ENCODE results near the gene CCNA1.

DNA sequence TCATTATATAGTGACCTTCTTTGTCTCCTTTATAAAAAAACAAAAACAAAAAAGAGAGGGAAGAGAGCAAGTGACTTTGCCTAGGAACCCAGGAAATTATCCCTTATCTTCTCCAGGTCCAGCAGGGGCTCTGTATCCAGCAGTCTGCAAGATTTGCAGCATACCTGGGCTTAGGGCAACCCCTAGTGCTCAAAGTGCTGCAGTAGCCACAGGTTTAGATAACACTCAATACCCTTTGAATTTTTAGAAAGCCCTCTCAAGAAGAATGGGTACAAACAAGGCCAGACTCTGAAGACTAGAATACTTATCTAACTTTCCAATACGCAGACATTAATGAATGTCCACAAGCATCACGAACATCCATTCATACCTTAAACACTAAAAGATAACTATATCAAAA lies 43.2 kb downstream of the CCNA1 start:
- TF ChIP-seq, protein P1, sequence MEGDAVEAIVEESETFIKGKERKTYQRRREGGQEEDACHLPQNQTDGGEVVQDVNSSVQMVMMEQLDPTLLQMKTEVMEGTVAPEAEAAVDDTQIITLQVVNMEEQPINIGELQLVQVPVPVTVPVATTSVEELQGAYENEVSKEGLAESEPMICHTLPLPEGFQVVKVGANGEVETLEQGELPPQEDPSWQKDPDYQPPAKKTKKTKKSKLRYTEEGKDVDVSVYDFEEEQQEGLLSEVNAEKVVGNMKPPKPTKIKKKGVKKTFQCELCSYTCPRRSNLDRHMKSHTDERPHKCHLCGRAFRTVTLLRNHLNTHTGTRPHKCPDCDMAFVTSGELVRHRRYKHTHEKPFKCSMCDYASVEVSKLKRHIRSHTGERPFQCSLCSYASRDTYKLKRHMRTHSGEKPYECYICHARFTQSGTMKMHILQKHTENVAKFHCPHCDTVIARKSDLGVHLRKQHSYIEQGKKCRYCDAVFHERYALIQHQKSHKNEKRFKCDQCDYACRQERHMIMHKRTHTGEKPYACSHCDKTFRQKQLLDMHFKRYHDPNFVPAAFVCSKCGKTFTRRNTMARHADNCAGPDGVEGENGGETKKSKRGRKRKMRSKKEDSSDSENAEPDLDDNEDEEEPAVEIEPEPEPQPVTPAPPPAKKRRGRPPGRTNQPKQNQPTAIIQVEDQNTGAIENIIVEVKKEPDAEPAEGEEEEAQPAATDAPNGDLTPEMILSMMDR (IDR thresholded peaks at IDR 0.05; ENCODE audit: insufficient read depth, low read length, poor library complexity, severe bottlenecking): no peak
- no peak for TF ChIP-seq EZH2phosphoT487 (conservative IDR thresholded peaks at IDR 0.05; ENCODE audit: low read length)

All from SU-DHL-6 (cell line).